Left renal pelvis (tissue), 4 donors: ENCODE results near the gene PRKN. TPM values are rescaled to one million over a fixed set of nuclear protein-coding genes. Genes with fewer than 3 reads are reported as not detected.

Source experiments
- DNase-seq, 4 donors: peaks; one replicate each; pipeline ENCODE4 v3.0.0-alpha.2; 2013; ENCODE audit warnings: low read depth in 4 of 4, low spot score in 3 of 4
- polyA plus RNA-seq, 4 donors: library from polyadenylated mRNA; unstranded; fragments of 120-200 nt; gene quantifications; one replicate each; pipeline ENCODE4 v1.2.1, GENCODE V29; 2013; ENCODE audit not compliant: insufficient read length in 4 of 4

The PRKN gene
- polyA plus RNA-seq, 4 donors = 1.5 to 11.9 (median 9.8) TPM

DNA sequence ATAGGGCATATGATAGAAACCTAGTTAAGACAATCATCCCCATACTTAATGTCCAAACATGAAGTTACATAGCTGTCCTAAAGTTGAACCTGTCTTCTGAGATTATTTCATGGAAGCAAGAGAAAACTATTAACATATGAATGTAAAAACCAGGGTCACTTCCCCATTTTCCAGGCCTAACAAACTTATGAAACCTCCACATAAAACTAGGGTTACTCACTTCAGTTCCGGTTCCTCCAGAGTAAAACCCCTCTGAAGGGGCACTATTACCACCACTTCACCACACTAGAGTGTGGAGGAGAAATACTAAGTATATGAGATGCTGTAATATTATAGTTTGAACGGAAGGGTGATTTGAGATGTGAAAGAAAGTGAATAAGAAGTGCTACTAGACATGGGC is 14.9 kb downstream of the PRKN start:
- DNase-seq = no peak

DNA sequence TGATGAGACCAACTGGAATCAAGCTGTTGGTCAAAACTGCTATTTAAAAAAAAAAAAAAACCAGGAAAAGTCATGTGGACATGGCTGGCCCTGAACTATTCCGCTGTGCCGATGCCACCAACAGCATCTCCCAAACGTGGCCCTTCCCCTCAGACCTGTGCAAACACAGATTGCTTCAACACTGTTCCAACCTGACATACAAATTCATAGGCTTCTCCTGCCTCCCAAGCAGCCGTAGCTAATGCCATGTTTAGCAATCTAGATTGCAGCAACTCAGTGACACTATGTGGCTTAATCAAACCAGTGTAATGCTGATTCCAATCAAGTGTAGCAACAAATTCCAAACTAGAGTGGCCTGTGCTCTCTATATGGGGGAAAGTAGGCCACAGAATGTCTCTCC is 16.2 kb downstream of the PRKN start:
- DNase-seq = no peak

GRCh38 chr6:162710936-162711335 is 16.6 kb downstream of the PRKN start:
- DNase-seq = no peak

DNA sequence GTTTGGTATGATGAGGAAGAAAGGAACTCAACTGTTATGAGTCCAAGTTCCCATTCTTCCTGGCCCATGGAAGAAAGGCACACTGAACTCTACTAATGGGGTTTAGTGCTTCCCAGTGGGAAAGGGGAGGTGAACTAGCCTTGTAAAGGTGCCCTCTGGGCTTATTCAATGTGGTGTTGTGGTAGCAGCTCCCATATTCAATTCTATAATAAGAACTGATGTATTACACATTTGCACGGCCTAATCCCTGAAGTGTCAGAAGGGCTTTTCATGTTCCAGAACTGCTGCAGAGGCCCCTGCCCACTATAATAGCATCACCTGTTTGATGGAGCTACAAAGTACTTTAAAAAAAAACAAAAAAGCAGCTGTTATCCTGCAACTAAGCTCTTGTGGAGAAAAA is 17.1 kb downstream of the PRKN start:
- DNase-seq = no peak

GRCh38 chr6:162709431-162709830 is 18.1 kb downstream of the PRKN start:
- DNase-seq = no peak

- DNase-seq = no peak
These were observed 18.6 kb downstream of the PRKN start for GRCh38 chr6:162708971-162709370.

- no peak for DNase-seq
These were observed 21.3 kb downstream of the PRKN start for GRCh38 chr6:162706232-162706631.

- no peak for DNase-seq
These were observed 21.8 kb downstream of the PRKN start for GRCh38 chr6:162705736-162706135.

DNA sequence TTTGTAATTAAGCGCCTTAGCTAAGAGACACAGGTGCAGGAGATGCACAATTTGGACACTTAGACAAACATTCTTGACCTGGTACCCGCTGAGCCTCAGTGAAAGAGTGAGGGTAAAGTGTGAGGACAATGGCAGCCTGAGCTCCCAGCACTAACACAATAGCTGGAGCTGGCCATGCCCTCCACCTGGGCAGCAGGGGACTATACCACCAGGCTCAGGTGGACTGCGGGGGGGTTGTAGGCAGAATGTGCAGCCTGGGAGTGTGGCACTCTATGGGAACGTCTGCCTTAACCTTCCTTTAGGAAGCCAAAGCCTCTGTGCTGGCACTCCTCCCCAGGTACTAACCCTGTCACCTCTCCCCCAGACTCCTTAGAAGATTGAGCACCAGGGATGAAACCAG is 23.6 kb downstream of the PRKN start:
- no peak for DNase-seq

GRCh38 chr6:162702446-162702845 is 25.1 kb downstream of the PRKN start:
- DNase-seq = no peak

DNA sequence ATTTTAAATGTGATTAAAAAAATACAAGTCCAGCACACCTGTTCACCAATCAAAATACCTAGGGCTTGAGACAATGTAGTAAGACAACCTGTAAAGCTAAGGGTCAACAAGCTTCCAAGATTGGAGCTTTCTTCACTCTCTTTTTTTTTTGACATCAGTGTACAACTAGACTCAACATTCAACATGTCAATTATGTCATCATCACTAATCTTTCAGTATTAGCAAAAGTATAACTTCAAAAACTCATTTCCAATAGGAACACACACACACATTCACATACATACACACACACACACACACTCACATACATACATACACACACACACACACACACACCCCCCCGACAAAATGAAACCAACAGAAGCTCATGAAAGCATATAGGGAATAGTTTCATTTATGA is 26.0 kb downstream of the PRKN start:
- no peak for DNase-seq

- DNase-seq = no peak
These were observed 26.6 kb downstream of the PRKN start for GRCh38 chr6:162700966-162701365.

GRCh38 chr6:162699961-162700360 is 27.6 kb downstream of the PRKN start:
- no peak for DNase-seq

GRCh38 chr6:162698440-162698839 is 29.1 kb downstream of the PRKN start:
- no peak for DNase-seq

GRCh38 chr6:162697872-162698403 is 29.6 kb downstream of the PRKN start:
- DNase-seq = no peak

DNA sequence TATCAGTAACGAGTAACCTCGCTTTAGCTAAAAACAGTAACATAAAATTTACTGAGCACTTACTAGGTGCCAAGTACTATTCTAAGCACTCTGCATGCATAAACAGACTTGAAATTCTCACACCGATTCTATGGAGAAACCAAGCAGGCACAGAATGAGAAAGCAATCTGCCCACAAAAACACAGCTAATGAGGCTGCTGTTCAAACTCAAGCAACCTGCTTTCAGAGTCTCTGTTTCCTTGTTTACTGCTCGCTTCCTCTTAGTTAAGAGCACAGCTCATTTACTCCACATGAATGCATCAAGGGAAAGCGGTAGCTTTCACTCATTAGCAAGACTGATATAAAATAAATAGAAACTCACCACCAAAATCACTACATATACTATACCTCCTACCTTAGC is 37.4 kb downstream of the PRKN start:
- no peak for DNase-seq

GRCh38 chr6:162688751-162689345 is 38.7 kb downstream of the PRKN start:
- no peak for DNase-seq

DNA sequence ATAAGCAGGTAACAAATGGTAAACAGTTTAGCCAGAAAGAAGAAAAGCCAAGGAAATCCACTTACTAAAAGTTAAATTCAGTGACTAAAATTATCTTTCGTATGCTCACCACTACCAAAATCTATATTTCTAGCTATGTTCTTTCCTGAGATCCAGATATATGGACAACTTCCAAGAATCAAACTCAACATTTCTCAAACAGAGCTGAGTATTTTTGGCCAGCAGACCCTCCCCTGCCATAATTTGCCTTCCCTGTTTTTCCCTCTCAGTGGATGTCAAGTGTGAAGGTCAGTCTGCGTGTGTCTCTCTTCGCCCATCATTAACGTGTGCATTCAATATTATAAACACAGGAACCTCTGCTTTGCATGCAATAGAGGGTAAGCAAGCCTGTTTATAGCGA is 42.0 kb downstream of the PRKN start:
- no peak for DNase-seq

DNA sequence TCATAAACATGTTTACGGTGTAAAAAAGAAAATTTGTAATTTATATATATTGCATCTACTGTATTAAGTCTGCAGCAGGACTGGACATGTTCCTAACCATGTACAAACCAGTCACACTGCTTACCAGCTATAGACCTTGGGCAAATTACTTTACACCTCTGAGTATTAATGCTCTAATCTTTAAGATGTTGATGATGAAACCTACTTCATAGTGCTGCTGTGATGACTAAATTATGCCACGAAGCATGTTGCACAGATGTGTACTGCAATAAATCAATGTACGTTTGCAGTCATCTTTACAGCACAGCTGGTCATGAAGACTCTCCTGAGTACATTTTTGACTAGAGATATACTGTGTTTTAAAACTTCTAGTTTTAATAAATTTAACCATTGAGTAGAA is 42.6 kb downstream of the PRKN start:
- no peak for DNase-seq

- DNase-seq = no peak
These were observed 43.5 kb downstream of the PRKN start for GRCh38 chr6:162684052-162684451.

DNA sequence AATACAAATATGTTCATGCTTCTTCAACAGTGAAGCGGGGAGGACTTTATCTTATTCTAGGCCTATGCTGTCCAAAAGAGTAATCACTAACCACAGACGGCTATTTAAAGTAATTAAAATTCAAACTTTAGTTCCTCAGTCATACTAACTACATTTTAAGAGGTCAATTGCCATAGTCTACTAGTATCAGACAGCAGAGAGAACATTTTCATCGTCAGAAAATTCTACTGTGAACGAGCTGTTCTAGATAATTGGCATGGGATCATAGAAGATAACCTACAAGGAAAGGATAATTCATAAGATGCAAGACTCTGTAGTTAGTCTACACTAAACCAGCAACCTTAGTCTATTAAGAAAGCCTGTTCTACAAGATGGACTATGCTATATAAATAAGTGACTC is 44.4 kb downstream of the PRKN start:
- DNase-seq = no peak

DNA sequence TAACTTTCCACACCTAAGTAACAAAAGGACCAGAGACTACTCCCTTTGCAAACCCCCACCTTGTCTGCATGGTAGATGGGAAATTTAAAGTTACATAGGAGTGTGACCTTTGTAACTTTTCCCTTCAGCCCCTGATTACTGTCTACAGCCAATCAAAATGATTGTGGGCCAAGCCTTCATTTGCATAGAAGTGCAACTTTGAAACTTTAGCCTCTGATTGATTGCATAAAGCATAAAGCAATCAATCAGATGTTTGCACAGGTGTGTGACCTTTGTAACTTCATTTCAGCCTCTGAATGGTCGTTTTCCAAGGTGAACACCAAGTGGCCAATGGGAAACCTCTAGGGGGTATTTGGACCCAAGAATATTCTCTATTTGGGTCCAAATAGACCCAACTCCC is 46.1 kb downstream of the PRKN start:
- DNase-seq = no peak

DNA sequence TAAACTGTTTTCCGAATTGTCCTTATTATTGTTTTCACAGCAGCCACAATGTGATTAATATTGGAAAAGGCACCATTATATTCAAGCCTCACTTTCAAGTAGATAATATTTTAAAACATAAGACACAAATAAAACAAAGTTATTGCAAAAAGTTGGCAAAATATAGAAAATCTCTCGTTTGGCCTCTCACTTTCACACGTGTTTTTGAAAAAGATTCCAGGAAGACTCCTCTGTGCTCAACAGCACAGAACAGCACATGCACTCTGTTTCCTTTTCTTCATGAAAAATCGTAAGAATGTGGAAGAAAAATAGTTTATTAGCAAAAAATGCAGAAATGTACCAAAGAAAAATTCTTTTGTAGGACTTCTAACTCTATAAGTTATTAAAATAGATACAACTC is 46.7 kb downstream of the PRKN start:
- DNase-seq = no peak
